ENCODE measurements around the gene CYBA.

CYBA gene

DNA sequence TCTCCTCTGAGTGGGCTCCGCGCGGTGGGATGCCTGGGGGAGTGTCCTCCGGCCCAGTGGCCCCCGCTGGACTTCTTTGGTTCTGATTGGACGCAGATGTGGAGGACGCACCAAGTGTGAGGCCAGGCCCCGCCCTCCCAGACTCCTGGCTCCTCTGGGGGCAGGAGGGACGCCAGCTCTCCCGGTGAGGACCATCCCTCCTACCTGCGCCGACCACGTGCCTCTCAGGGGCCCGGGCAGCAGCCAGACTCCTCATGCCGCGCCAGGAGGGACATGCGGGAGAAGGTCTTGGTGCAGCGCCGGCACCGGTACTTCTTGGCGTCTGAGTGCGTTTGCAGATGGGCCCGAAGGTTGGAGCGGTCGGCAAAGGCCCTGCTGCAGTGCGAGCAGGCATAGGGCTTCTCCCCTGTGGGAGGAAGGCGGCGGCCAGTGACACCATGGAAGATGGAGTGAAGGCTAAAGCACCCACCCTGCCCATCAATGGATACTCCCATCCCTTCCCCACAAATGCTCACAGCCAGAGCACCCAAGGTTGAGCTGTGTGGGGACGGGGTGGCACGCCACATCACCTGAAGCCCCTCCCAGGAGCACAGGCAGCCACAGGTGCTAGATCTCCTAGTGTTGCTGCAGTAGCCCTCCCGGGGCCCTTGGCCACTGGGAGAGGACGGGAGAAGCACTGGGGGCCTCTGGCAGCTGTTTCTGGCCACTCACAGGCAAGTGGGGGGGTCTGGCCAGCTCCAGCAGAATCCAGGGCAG lies 27.5 kb upstream of the CYBA start:
- Histone ChIP-seq H3K4me1 (ENCODE audit: insufficient read depth, poor library complexity, severe bottlenecking) (peaks cover 5% of the 10 kb centered on the region), H3K9me3 (ENCODE audit: severe bottlenecking) (no peaks in the 10 kb centered on the region), H3K4me3 (ENCODE audit: severe bottlenecking) (no peak overlapping the region), H3K27me3 (ENCODE audit: insufficient read depth, poor library complexity, severe bottlenecking) (peaks cover 11% of the 10 kb centered on the region), H3K36me3 (ENCODE audit: low read depth) (no peaks in the 10 kb centered on the region), H3K27ac (ENCODE audit: poor library complexity, severe bottlenecking) (no peak overlapping the region)
- no peak for TF ChIP-seq CTCF (IDR thresholded peaks at IDR 0.05; ENCODE audit: poor library complexity, severe bottlenecking)
- ATAC-seq (ENCODE audit: low read depth) (peak; percentile 8; the same call in 1 of the 3 replicates), DNase-seq (ENCODE audit: low spot score) (peak; percentile 65)

- H3K4me1 ChIP-seq (ENCODE audit: insufficient read depth, poor library complexity, severe bottlenecking) = peaks cover 5% of the 10 kb centered on the region
- H3K36me3 ChIP-seq (ENCODE audit: low read depth) = no peaks in the 10 kb centered on the region
- no peak for TF ChIP-seq CTCF (IDR thresholded peaks at IDR 0.05; ENCODE audit: poor library complexity, severe bottlenecking)
- ATAC-seq (ENCODE audit: low read depth) (0 out of 3 replicates have a peak, but pooled peaks have one; percentile 2), DNase-seq (ENCODE audit: low spot score) (peak; percentile 51)
- H3K27ac ChIP-seq (ENCODE audit: poor library complexity, severe bottlenecking) = no peak overlapping the region
- peaks cover 11% of the 10 kb centered on the region for H3K27me3 ChIP-seq (ENCODE audit: insufficient read depth, poor library complexity, severe bottlenecking)
- H3K9me3 ChIP-seq (ENCODE audit: severe bottlenecking) = no peaks in the 10 kb centered on the region
- H3K4me3 ChIP-seq (ENCODE audit: severe bottlenecking) = no peak overlapping the region
Measured at GRCh38 chr16:88677721-88678120, 26.9 kb upstream of the CYBA start.

DNA sequence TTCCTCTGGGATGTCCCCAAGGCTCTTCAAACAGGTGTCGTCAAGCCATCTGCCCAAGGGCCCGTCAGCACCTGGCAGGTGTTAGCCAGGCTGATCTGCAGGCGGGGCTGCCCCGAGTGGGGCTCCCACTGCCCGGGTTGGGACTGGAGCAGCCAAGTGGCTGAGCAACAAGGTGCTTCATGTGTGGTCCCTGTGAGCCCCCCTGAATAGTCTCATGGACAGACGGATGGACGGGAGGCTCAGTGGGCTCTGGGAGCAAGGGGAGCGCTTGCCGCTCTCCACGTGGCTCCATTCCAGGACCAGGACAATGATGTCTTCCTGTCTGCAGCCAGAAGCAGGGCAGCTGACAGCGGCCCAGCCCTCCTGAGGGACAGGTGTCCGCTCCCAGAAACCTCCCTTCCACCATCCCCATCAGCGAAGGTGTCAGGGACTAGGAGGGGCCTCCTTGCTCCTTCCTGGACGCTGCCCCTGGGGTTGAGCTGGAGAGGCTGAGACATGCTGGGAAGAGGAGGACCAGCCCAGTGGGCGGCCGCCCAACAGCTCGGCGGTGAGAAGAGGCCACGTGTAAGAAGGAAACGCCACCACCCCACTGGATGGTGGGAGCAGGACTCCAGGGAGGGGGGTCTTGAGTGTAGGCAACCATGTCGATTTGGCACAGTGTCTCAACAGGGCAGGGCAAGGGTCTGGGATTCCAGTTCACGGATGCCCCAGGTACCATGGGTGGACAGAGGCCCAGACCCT lies 25.8 kb upstream of the CYBA start:
- DNase-seq (ENCODE audit: low spot score) (no peak), ATAC-seq (ENCODE audit: low read depth) (no peak)
- Histone ChIP-seq H3K9me3 (ENCODE audit: severe bottlenecking) (no peaks in the 10 kb centered on the region), H3K27ac (ENCODE audit: poor library complexity, severe bottlenecking) (no peak overlapping the region), H3K27me3 (ENCODE audit: insufficient read depth, poor library complexity, severe bottlenecking) (peaks cover 11% of the 10 kb centered on the region), H3K4me1 (ENCODE audit: insufficient read depth, poor library complexity, severe bottlenecking) (peaks cover 5% of the 10 kb centered on the region), H3K4me3 (ENCODE audit: severe bottlenecking) (no peak overlapping the region), H3K36me3 (ENCODE audit: low read depth) (no peaks in the 10 kb centered on the region)
- TF ChIP-seq CTCF (IDR thresholded peaks at IDR 0.05; ENCODE audit: poor library complexity, severe bottlenecking) = no peak

DNA sequence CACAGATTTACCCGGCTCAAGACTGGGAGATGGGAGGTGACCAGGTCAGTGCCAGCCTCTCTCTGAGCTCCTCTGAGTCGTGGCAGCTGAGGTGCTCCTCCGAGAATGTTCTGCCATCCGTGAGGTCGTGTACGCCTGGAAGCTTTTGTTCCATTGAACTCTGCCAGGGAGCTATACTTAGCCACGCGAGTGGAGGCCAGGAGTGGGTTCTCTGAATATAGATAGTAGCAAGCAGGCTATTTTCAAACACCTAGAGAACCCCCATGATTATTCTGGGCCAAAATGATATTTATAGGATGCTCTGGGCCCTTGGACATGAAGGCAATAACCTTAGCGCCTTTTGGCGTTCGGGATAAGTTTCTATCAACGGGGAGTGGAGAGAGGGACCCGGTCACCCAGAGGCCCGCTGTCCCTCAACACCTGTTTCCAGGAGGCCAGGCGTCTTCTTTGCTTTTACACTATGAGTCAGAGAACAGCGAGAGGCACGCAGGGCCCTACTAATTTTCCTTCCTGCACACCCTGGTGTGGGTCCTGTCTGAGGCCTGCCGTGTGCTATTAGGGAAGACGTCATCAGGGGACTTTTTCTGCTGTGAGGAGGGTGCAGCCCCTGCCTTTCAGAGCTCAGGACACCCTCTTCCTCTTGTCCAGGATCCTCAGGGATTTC lies 23.0 kb upstream of the CYBA start:
- Histone ChIP-seq H3K27ac (ENCODE audit: poor library complexity, severe bottlenecking) (no peak overlapping the region), H3K36me3 (ENCODE audit: low read depth) (no peaks in the 10 kb centered on the region), H3K9me3 (ENCODE audit: severe bottlenecking) (no peaks in the 10 kb centered on the region), H3K4me3 (ENCODE audit: severe bottlenecking) (no peak overlapping the region), H3K4me1 (ENCODE audit: insufficient read depth, poor library complexity, severe bottlenecking) (no peaks in the 10 kb centered on the region), H3K27me3 (ENCODE audit: insufficient read depth, poor library complexity, severe bottlenecking) (peaks cover 11% of the 10 kb centered on the region)
- DNase-seq (ENCODE audit: low spot score) = no peak
- no peak for ATAC-seq (ENCODE audit: low read depth)
- no peak for TF ChIP-seq CTCF (IDR thresholded peaks at IDR 0.05; ENCODE audit: poor library complexity, severe bottlenecking)

Data from RWPE2 (cell line).